ENCODE measurements around the gene TTLL10. TPM values are rescaled to one million over a fixed set of nuclear protein-coding genes. Genes with fewer than 3 reads are reported as not detected.

TTLL10 gene
- total and polyA plus RNA-seq, 2 of the 8 experiments (the other 6 are each of a cell fraction or from before 2014, with no cell fraction given), result 1.1 to 1.7 TPM

GRCh38 chr1:1169429-1170214, 4.1 kb upstream of the TTLL10 start (continued):
- TF ChIP-seq NRF1 (IDR thresholded peaks at IDR 0.05; ENCODE audit: low read depth, low read length) (no peak), CBX5 (IDR thresholded peaks at IDR 0.05; ENCODE audit: low read depth, low read length) (no peak)

Measured in H1 (cell line).